ENCODE measurements around the gene SSMEM1.

Gene SSMEM1

DNA sequence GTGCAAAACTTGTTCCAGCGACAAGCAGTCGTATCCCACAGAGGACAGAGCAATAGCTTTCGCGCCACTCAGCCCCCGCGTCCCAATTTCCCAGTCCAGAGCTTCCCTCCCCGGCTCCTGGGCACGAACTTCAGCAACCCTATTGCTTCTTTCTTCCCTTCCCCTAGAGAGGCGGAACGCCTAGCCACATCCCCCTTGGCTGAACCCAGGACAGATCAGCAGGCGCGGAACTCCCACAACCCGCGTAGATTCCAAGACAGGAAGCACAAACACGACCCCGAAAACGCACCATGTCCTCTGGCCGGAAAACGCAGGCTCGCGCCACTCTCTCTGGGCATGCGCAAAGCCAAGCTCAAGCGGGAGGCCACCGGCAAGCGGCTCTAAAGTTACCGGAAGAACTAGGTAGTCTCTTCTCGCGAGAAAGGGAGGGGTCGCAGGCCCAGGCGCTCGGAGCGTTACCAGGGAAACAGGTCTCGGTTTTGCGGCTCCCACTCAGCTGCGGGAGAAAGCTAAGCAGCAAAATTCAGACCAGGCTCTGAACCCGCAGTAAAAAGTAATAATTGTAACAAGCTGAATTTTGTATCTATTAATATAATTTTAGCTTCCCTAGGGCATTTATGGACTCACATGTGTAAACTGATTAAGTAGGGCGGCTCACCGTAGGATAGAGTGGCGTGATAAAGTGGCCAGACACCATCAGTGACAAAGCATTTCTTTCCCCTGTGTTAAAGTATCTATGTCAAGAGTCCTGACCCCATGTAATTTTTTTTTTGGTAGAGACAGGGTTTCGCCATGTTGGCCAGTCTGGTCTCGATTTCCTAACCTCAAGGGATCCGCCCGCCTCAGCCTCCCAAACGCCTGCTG is 2.3 kb upstream of the SSMEM1 start, which contains the start of gene TMEM209:
TMEM209 (minus strand) TSS at position 323 of the 864 bp plus-strand sequence; CDS start at position 292, 31 bp downstream.
- Histone ChIP-seq H3K4me3 (ENCODE audit: low read depth, low read length) (peak within 1 kb of the TSS; percentile 59), H3K36me3 (peaks cover 30% of the 10 kb centered on the region), H3K9me3 (ENCODE audit: severe bottlenecking) (no peaks in the 10 kb centered on the region), H3K27me3 (ENCODE audit: insufficient read depth, low read depth, severe bottlenecking) (no peaks in the 10 kb centered on the region), H3K27ac (peak within 1 kb of the TSS; percentile 93)
- DNase-seq = peak; percentile 98
- TF ChIP-seq, protein P1, sequence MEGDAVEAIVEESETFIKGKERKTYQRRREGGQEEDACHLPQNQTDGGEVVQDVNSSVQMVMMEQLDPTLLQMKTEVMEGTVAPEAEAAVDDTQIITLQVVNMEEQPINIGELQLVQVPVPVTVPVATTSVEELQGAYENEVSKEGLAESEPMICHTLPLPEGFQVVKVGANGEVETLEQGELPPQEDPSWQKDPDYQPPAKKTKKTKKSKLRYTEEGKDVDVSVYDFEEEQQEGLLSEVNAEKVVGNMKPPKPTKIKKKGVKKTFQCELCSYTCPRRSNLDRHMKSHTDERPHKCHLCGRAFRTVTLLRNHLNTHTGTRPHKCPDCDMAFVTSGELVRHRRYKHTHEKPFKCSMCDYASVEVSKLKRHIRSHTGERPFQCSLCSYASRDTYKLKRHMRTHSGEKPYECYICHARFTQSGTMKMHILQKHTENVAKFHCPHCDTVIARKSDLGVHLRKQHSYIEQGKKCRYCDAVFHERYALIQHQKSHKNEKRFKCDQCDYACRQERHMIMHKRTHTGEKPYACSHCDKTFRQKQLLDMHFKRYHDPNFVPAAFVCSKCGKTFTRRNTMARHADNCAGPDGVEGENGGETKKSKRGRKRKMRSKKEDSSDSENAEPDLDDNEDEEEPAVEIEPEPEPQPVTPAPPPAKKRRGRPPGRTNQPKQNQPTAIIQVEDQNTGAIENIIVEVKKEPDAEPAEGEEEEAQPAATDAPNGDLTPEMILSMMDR (IDR thresholded peaks at IDR 0.05; ENCODE audit: low read depth, low read length) = no peak

DNA sequence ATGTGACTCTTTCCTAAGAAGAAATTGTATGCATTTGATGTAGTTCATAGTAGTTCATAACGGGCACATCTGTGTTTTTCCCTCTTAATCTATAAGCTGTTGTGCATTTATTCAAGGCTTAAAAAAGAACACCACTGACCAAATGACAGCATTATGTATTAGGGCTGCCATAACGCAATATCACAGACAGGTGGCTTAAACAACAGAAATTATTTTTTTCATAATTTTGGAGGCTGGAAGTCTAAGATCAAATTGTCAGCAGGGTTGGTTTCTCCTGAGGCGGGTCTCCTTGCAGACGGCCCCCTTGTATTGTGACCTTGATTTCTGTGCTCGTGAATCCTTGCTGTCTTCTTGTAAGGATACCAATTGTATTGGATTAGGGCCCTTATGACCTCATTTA is 627 bp upstream of the SSMEM1 start:
- Histone ChIP-seq H3K36me3 (peaks cover 20% of the 10 kb centered on the region), H3K27me3 (ENCODE audit: insufficient read depth, low read depth, severe bottlenecking) (no peaks in the 10 kb centered on the region), H3K27ac (no peak overlapping the region), H3K9me3 (ENCODE audit: severe bottlenecking) (no peaks in the 10 kb centered on the region), H3K4me3 (ENCODE audit: low read depth, low read length) (no peak overlapping the region)
- TF ChIP-seq, protein P1 (IDR thresholded peaks at IDR 0.05; ENCODE audit: low read depth, low read length) = no peak
- no peak for DNase-seq

DNA sequence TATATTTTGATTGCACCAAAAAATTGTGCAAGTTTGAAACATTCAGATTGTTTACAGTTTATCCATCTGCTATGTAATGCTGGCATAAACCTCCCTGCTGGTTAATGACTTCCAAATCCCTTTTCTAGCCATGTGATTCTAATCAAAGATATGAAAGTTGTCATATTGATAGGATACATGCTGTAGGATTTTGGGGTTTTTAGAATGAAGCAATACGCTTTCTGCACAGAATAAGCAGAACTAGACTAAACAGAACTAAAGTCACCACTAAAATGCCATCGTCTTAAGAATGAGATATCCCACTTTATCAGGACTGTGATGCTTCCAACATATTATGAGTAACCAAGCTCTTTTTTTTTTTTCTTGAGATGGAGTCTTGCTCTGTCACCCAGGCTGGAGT is 856 bp downstream of the SSMEM1 start:
- Histone ChIP-seq H3K36me3 (peaks cover 5% of the 10 kb centered on the region), H3K4me3 (ENCODE audit: low read depth, low read length) (no peak overlapping the region), H3K27ac (no peak overlapping the region), H3K9me3 (ENCODE audit: severe bottlenecking) (no peaks in the 10 kb centered on the region), H3K27me3 (ENCODE audit: insufficient read depth, low read depth, severe bottlenecking) (no peaks in the 10 kb centered on the region)
- no peak for DNase-seq
- TF ChIP-seq, protein P1 (IDR thresholded peaks at IDR 0.05; ENCODE audit: low read depth, low read length) = no peak

DNA sequence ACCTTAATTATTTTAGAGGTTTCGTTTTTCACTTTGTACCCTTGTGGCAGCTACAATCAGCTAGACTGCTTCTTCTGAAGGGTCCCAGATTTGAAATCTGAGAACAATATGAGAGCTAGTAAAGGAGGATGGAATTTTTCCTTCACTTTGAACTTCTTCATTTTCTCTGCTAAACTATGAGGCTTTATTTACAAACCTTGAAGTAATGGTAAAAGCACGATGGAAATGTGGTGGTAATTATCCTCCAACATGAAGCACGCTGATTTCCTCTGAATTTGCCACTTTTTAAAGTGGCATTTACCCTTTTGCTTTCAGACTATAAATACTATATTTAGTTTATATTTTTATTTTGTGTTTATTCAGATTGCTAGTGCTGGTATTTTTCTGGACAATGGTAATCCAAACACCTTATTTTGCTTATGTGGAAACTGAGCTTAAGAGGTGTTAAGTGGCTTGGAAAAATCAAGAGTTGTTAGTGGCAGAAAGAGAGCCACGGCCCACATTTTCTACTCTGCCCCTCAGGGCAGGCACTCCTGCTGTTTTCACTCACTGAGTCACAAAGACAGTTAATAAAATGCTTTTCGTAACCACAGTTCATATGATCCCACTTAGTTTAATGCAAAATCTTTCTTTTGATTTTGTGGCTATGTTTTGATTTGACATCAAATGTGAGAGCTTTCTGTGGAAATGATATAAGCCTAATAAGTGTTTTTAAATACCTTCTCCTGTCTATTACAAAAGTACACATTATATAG is 2.7 kb downstream of the SSMEM1 start:
- DNase-seq = no peak
- no peaks in the 10 kb centered on the region for H3K27me3 ChIP-seq (ENCODE audit: insufficient read depth, low read depth, severe bottlenecking)
- no peaks in the 10 kb centered on the region for H3K9me3 ChIP-seq (ENCODE audit: severe bottlenecking)
- no peaks in the 10 kb centered on the region for H3K36me3 ChIP-seq
- H3K27ac ChIP-seq = no peak overlapping the region
- no peak overlapping the region for H3K4me3 ChIP-seq (ENCODE audit: low read depth, low read length)
- TF ChIP-seq, protein P1 (IDR thresholded peaks at IDR 0.05; ENCODE audit: low read depth, low read length) = no peak

DNA sequence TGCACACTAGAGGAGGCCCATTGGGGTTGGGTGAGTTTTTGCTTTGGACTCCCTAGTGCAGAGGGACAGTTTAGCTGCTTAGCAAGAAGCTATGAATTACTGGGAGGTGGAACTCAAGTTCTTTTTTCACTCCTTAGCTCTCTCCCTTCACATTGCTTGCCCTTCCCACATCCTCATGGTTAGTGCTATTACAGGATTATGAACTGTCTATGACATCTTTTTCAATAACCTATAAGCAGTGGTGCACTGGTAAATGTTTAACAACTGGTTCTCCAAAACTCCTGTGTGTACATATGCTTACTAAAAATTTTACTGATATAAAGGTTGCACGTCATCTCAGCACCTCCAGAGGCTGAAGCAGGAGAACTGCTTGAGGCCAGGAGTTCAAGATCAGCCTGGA is 6.2 kb downstream of the SSMEM1 start:
- no peak for DNase-seq
- H3K9me3 ChIP-seq (ENCODE audit: severe bottlenecking) = no peaks in the 10 kb centered on the region
- no peaks in the 10 kb centered on the region for H3K36me3 ChIP-seq
- no peak overlapping the region for H3K27ac ChIP-seq
- TF ChIP-seq, protein P1 (IDR thresholded peaks at IDR 0.05; ENCODE audit: low read depth, low read length) = no peak
- H3K4me3 ChIP-seq (ENCODE audit: low read depth, low read length) = no peak overlapping the region
- no peaks in the 10 kb centered on the region for H3K27me3 ChIP-seq (ENCODE audit: insufficient read depth, low read depth, severe bottlenecking)
